Myocyte (in vitro differentiated cells): ENCODE results near the gene CD200R1L. TPM values are rescaled to one million over a fixed set of nuclear protein-coding genes. Genes with fewer than 3 reads are reported as not detected.

ENCODE experiments used
- DNase-seq: peaks from one replicate; pipeline ENCODE4 v3.0.0-alpha.2; 2012; ENCODE audit warnings: low read depth
- total RNA-seq: library from RNA; depleted of rRNA; stranded (reverse); fragments of >200 nt; gene quantifications from 2 replicates; pipeline ENCODE4 v1.2.3, GENCODE V29; 2014

The CD200R1L gene
- total RNA-seq, 1 donor from 2014 or later: not detected

DNA sequence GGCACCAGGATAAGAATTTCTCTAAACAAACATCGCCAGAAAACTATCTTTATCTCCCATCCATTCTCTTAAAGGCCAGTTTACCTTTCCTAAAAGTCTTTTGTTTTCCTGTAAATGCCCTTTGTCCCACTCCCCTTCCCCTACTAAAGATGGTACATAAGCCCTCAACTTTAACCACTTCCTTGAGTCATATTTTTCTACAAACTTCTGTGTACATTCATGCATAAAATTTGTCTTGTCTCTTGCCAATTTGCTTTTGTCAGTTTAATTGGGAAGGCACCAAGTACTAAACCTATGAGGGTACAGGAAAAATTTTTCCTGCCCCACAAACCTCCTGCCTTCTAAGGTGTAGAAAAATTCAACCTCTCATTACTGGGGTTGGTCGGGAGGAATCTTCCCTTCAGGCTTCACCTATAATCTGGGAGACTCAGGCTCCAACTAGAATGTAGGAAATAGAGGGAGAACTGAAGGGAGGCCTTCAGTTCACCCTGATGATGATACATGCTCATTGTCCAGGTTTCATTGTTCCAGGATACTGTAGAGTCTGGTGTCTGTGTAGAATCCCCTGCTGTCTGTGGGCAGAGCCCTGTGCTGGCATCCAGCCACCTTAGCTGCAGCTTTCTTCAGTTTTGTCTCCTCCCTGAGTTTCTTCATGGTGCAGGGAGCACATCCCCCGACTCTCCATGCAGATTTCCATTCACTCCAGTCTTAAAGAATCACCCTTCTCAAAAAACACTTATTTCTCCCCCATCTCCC lies 53.2 kb downstream of the CD200R1L start:
- no peak for DNase-seq

DNA sequence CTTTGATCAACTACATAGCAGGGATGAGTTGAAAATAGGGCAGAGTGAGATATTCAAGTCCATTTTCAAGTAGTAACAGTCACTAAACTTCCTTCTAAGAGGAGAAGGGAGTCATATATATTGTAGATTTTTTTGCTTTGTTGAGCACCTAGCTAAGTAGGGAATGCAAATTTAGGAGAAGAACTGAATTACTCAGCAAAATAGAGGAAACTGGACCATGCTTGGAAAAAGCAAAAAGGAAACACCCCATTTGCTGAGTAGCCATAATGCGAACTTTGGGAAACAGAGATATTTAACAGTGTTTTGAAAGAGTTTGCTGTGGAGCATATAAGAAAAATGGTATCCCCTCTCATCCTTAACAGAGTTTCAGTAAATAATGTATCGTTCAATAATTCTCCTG lies 54.9 kb downstream of the CD200R1L start:
- no peak for DNase-seq

DNA sequence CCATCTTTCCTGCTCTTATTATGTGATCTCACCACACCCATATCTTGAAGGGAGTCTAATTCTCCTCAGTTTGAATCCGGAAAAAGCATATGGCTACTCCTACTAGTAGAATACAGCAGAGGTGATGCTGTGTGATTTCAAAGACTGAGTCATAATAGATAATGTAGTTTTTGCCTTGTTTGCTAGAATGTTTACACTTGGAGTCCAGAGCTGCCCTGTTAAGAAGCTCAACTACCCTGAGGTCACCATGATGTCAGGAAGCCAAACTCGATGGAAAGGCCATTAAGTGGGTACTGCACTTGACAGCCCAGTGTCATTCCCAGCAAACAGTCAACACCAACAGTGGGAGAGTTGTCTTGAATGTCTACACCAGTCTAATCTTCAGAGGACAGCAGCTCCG lies 56.9 kb downstream of the CD200R1L start:
- no peak for DNase-seq

DNA sequence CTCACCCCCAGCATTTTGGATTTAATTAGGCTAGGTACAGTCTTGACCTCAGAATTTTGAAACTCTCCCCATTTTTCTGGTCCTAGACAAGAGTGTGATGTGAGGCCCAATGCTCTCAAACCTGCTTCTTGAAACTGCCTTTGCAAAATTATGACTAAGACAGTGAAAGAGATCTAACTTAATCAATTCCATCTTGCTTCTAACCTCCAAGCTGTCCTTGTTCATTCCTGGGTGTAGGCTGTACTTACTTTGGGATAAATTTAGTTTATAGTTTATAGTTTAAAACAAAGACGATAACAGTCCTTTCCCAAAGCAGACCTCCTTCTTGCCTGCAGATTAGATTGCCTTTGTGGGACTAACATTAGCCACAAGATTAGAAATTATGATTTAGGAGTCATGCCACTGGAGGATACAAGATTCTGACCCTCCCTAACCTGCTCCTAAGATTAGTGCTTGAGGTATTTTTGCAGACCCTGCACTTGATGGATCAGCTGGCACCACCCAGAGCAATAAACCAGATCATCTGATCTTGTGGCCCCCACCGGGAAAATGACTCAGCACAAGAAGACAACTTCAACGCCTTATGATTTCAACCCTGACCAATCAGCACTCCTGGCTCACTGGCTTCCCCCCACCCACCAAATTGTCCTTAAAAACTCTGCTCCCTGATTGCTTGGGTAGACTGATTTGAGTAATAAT lies 59.6 kb downstream of the CD200R1L start:
- DNase-seq: no peak

DNA sequence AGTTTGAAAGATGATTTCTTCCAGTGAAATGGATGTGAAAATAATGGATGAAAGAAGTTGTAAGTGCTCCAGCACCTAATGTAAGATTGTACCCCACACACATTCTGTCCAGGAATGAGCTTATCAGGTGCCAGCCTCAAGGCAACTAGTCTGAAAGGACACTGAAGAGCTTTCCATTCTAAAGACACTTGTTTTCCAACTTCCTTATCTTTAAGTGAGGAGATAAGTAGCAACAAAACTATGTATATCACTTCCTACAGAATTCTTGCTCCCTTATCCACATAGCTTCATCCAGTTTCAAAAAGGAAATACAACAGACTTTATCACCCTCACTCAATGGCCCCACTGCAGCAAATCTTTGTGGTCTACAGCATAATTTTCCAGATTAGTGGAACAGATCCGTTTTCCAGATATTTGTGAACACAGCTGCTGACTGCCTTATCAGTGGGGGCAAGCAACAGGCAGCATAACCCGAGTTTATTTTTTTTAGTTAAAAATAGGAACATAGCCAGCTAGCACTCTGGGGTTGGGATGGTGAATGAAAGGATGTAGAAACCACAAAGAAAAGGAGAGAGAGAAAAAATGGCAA lies 60.6 kb downstream of the CD200R1L start:
- peak; percentile 52 for DNase-seq

DNA sequence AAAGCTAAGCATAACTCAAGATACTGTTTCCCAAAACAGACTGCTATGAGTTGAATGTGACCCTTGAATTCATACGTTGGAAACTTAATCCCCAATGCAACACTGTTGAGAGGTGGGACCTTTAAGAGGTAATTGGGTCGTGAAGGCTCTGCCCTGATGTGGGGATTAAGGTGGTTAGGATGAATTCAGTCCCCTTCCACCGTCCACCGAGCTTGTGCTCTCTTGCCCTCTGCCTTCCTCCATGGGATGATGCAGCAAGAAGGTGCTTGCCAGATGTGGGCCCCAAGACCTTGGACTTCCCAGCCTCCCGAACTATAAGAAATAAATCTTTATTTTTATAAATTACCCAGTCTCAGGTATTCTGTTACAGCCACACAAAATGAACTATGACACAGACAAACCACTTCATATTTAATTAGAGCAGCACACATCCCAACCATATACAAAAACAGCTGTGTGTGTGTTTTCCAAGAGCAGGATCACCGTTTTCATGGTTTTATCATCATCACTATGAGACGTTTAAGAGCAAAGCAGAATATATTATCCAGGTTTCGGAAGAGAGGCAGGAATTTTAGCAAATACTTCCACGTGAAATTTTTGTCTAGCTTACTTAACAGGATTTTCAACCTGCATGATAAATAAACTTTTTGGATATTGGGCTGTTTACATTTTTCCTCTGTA lies 61.2 kb downstream of the CD200R1L start:
- DNase-seq: no peak

DNA sequence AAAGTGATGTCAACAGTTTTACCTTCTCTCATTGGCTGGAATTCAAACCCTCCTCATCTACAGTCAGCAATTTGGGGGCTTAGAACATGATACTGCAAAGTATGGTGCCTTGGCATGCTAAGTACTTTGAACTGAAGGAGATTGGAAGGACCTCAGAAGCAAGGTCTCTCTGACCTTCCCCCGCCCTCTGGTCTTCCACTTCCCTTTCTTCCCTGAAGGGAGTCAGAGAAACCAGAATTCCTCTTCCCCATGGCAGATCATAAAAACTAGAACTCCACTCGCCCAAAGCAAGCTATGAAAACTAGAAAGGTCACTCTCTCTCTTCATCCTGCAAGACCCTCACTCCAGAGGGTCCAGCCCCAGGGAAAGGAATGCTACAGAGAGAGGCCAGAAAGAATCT lies 64.2 kb downstream of the CD200R1L start:
- DNase-seq: no peak

DNA sequence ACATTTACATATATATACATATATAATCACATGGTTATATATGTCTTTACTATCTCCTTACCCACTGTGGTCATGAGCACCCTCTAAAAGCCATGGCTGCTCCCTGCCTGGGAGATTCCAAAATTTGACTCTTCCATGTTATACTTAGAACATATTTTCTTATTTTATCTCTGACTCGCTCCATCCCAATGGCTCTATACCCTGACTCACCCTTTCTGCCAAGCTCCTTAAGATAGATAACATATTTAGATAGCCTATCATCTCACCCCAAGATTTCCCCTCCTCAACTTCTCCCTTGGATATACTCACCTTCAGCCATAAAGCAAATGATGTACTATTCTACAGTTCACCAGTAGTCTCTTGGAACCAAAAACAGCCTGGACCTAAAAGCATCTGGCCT lies 65.1 kb downstream of the CD200R1L start:
- DNase-seq: peak; percentile 34

DNA sequence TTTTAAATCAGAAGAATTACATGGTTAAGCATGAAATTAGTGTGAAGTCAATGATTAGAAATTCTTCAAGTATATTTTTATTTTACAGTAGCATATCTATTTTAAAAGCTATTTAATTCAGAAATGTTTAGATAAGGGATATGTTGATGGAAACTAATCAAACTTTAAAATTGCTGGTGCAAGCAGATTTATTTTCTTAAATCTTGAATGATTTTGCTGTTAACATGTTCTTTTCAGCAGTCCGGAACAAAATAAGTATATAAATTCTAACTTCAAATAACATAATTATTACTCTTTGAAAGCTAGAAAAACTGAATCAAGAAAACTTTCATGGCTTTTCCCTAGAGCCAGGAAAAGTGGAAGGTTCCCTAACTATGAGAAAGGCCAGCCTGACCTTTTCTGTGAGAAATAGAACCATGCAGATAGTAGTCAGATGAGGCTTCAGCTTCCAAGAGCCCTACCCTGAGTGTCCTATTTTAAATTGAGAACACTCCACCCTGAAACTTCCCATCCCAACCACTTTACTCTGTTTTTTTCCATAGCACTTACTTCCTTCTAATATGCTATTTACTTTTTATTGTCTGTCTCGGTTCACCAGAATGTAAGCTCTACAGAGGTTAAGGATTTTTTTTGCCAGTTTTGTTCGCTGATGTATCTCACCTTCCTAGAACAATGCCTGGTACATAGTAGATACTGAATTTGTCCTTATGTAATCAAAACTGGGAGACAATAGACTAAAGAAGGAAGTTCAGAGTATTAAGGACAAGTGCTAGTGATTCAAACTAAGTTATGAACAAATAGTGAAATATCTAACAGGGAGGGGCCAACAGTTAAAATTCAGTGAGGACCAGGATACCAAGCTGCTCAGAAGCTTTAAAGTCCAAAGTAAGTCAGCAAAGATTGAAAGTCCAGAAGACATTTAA lies 66.8 kb downstream of the CD200R1L start:
- no peak for DNase-seq

DNA sequence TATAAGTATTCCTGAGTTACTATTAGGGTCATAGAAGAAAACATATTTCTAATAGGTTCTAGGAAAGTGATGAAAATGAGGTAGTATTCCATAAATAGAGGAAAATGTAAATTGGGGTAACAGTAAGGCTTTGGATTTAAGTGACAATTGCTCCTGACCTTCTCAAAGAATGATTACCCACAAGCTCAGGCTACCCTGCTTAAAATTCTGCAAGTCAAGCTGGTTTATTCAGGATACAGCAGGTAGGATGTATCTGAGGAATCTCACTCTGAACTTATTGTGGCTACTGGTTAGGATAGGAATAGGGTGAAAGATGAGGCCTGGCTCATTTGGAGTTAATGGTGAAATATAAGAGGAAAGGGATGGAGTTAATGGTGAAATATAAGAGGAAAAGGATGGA lies 67.7 kb downstream of the CD200R1L start:
- no peak for DNase-seq

DNA sequence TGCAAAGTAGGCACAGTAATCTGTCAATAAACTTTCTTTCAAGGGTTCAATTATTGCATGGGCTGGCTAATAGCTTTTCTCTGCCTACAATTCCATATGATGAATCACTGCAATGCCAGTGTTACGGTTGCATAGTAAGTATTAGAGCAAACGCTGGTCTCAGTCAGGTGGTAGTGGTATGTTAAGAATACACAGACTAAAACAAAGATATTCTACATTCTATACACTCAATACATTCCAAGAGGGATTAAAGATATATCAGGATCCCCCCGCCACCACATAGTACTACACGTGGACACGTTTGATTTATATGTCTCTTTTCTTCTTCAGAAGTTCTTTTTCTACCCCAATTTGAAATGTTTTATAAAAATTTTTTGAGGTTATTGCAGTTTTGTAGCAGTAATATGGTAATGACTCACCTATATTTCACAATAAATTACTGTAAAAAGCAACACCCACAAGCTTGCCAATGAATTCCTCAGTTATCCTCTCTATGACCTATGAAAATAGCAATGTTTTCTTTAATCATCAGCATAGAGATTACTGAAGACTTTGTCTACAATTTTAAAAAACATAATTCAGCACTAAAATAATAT lies 68.2 kb downstream of the CD200R1L start:
- DNase-seq: peak; percentile 31

DNA sequence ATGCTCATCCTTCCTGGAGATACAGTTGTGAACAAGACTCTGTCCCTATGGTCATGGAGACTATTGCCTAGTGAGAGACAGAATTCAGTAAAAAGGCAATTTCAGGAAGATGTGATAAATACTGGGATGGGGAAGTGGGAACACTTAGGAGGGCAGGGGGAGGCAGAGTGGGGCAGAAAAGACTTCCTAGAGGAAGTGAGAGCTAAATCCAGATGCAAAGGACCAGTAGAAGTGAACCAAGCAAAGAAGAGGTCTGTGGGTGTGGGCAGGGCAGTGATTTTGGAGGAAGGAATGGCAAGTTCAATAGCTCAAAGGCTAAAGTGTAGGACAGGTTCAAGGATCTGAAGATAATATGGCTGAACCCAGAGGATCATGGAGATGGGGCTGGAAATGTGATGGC lies 68.9 kb downstream of the CD200R1L start:
- DNase-seq: no peak

DNA sequence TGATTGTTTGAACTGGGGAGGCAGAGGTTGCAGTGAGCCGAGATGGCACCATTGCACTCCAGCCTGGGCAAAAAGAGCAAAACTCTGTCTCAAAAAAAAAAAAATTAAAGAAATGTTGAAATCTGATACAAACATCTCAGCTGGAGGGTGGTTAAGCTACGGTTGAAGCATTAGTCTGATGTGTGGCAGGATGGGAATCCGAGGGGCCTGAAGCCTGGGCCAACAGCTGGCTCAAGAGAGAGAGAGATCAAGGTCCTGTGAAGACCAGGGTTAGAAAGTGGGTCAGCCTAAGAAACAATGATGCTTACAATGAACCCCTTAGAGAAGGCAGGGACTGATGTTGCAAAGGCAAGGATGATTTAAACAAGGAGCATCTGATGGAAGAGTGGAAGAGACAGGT lies 69.8 kb downstream of the CD200R1L start:
- peak; percentile 64 for DNase-seq

DNA sequence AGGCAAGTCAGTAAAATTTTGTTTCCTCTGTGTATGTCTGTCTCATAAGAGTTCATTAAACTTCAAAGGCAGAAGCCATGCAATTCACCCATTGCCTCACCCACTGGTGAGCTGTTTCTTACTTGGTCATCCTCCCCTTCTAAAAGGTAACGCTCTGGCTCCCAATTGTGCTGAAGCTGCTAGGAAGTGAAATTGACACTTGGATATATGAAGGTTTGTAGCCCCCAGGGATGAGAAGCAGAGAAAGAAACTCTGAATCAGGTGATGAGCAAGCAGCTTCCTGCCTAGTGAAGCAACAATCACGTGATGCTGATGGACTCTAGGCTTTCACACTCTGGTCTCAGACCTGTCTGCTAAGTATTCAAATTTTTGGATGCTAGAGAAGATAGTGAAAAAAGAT lies 70.7 kb downstream of the CD200R1L start:
- no peak for DNase-seq

DNA sequence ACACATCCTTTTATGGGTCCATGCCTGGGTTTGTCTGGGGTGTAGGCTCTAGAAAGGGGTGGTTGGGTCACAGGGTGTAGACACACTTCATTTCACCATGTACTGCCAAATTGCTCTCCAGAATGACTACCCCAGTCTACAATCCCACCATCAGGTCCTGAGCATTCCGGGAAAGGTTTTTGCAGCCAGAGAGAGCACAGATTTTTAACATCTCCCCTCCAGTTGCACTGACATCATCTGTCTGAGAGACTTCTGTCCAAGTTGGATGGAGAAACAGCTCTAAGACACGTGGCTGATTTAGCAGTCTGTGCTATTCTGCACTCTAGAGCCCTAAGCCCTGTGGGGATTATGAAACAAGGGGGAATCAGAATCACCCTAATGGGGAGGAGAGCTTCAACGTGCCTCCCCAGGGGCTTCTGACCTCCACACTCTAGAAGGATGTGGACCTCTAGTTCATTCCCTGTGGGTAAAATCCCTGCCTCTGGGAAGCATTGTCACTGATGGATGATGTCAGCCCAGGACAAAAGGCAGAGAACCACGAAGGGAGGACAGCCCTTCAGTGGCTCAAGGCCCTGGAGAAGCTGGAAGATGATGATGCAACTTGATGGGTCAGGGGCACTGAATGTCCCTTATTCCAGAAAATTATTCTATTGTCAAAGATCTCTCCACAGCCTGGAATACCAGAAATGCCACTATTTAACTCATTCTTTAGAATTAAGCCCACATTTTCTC lies 71.5 kb downstream of the CD200R1L start:
- DNase-seq: no peak

DNA sequence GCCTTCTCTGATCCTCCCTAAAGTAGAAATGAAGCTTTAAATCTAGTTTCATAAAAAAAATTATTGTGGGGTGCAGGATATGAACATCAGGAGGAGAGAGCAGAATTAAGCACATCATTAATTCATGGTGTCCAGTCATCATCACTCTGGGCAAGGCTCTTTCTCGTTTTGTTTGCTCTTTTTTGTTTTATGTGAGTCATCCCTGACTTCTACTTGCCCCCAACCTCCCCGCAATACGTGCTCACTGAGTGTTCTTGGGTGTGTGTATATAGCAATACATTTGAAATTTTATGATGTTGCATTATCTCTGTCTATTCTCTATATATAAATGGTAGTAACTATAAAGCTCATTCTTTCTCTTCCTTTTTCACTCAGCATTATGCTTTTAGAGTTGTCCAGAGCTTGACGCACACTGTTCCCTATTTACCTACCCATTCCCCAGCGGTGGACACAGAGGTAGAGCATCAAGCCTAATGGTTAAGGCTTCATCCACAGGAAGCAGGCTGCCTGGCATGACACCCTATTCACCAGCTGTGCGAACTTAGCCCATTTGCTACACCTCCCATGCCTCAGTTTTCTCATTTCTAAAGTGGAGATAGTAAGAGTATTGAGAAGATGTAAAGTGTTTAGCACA lies 72.3 kb downstream of the CD200R1L start:
- DNase-seq: no peak

DNA sequence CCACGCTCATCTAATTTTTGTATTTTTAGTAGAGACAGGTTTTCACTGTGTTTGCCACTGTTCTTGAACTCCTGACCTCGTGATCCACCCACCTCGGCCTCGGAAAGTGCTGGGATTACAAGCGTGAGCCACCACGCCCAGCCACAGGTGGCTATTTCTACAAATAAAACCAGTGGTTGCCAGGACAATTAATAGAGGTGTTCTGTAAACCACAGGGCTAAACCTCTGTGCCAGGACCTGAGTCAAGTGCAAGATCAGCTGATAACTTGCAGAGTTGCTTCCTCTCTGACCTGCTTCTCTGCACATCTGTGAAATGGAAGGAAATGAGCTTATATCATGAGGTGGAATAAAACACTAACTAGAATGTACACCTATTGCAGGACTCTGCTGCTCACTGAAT lies 72.8 kb downstream of the CD200R1L start:
- no peak for DNase-seq

DNA sequence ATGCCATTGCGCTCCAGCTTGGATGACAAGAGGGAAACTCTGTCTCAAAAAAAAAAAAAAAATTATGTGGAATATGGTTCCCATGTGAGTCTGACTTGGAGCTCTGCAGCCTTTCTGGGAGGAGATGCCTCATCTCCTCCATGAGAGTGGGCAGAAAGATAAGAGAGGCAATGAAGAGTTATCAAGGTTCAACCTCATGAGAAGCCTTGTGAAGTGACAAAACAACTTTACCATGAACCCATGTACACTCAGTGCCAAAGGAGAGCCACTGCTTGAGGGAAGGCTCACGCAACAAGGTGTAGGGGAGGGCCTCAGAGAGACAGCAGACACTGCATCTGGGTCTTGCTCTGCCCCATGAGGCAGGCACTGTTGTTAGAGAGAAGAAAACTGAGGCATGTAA lies 75.7 kb downstream of the CD200R1L start:
- no peak for DNase-seq

DNA sequence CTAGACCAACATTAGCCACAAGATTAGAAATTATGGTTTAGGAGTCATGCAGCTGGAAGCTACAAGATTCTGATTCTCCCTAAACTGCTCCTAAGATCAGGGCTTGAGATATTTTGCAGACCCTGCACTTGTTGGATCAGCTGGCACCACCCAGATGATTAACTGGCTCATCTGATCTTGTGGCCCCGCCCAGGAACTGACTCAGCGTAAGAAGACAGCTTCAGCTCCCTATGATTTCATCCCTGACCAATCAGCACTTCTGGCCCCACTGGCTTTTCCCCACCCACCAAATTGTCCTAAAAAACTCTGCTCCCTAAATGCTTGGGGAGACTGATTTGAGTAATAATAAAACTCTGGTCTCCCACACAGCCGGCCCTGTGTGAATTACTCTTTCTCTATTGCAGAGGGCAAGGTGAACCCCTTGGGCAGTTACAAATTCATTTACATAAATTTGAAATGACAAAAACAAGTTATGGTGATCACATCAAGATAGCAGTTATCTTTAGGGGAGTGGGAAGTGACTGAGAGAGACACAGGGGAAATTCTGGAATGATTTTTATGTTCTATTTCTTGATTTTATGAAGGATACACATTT lies 76.5 kb downstream of the CD200R1L start:
- DNase-seq: peak; percentile 48
